NOMO-1 treated with DMSO at 0.1 percent for 48 hours (cell line): ENCODE measurements around the gene DNPEP.

ENCODE experiments used
- DNase-seq: peaks from one replicate; lab custom pipeline; 2025; ENCODE audit not compliant: unreplicated experiment; lab: John Stamatoyannopoulos, UW

DNPEP gene

GRCh38 chr2:219368690-219369191 is 19.0 kb downstream of the DNPEP start:
- no peak for DNase-seq

GRCh38 chr2:219362524-219363164 is 25.1 kb downstream of the DNPEP start:
- peak; percentile 91 for DNase-seq

GRCh38 chr2:219362072-219362471 is 25.6 kb downstream of the DNPEP start:
- DNase-seq = no peak

- DNase-seq = peak; percentile 30
Measured at GRCh38 chr2:219358170-219359075, 29.3 kb downstream of the DNPEP start.

- DNase-seq = peak; percentile 93
Measured at GRCh38 chr2:219356834-219357233, 30.9 kb downstream of the DNPEP start.

- DNase-seq = no peak
Measured at GRCh38 chr2:219354582-219354981, 33.1 kb downstream of the DNPEP start.

- no peak for DNase-seq
Measured at GRCh38 chr2:219353129-219353528, 34.6 kb downstream of the DNPEP start.

GRCh38 chr2:219352448-219353023 is 35.2 kb downstream of the DNPEP start:
- peak; percentile 62 for DNase-seq

- no peak for DNase-seq
Measured at GRCh38 chr2:219350710-219351221, 36.9 kb downstream of the DNPEP start.

GRCh38 chr2:219350215-219350614 is 37.5 kb downstream of the DNPEP start:
- DNase-seq = no peak

GRCh38 chr2:219344751-219345430 is 42.8 kb downstream of the DNPEP start:
- DNase-seq = peak; percentile 17

GRCh38 chr2:219335373-219335786 is 52.3 kb downstream of the DNPEP start:
- no peak for DNase-seq

- no peak for DNase-seq
Measured at GRCh38 chr2:219334076-219334475, 53.6 kb downstream of the DNPEP start.

- no peak for DNase-seq
Measured at GRCh38 chr2:219332542-219332941, 55.2 kb downstream of the DNPEP start, which contains the start of gene RESP18. Gene RESP18, minus strand, starts transcription at chr2:219332744.

- no peak for DNase-seq
Measured at GRCh38 chr2:219331560-219332213, 56.0 kb downstream of the DNPEP start.

GRCh38 chr2:219327719-219328118 is 60.0 kb downstream of the DNPEP start:
- DNase-seq = no peak

GRCh38 chr2:219325657-219326315 is 61.9 kb downstream of the DNPEP start:
- DNase-seq = no peak

GRCh38 chr2:219325136-219325535 is 62.6 kb downstream of the DNPEP start:
- DNase-seq = no peak

- no peak for DNase-seq
Measured at GRCh38 chr2:219323434-219323833, 64.3 kb downstream of the DNPEP start.
